Measurements from ENCODE around the gene UBE2O.

Gene UBE2O

DNA sequence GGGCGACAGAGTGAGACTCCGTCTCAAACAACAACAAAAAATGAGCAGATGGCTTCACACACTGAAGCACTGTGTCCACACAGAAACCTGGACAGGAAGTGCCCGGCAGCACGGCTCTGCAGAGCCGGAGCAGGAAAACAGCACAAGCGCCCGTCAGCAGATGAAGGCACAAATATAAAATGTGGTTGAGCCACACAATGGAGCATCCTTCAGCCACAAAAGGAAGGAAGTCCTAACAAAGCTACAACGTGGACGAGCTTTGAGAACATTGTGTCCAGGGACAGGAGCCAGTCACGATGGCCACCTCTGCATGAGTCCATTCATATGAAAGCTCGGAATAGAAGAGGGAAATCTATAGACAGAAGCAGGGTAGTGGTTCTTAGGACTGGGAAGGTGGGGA lies 32.6 kb upstream of the UBE2O start:
- no peak for DNase-seq (ENCODE audit: low spot score)

DNA sequence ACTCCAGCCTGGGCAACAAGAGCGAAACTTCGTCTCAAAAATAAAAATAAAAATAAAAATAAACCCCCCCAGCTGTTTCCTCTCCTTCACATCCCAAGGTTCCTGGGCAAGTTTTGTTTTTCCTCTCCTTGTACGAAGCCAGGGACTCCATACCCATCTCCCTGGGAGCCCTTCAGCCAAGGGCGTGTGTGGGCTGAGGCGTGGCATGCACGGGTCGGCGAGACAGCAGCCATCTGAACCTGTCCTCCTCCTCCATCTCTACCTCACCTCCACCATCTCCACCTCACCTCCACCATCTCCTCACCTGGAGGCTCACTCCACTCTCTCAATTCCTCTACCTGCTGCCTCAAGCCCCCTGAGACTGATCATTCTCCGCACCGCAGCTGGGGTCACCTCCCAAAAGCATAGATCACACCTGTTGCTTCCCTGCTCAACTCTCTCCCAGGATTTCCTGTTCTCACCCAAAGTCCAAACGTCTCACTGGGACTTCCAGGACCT lies 31.3 kb upstream of the UBE2O start:
- DNase-seq (ENCODE audit: low spot score): no peak

DNA sequence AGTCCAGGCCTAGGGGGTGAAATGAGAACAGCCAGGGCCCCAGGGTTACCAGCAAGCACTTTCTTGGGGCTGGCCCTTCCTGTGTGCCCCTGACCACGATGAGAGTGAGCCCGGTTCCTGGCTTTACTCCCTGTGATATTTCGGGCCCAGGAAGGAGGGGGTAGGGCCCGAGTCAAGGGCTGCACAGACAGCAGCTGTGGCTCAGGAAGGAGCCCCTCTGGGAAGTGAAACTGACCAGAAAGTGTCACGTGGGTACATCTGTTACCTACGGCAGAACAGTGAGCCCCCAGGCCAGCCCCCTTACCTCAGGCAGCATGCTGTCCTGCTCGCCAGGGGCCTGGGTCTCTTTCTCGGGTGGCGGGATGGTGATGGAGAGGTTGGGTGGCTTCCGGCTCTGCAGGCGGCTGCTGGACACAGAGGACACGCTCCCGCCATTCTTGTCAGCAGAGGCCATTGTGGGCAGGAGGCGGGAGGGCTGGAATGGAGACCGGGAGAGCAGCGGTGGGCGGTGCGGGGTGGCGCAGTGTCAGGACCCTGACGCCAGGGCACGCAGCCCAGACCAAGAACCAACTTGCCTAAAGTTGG lies 28.2 kb upstream of the UBE2O start:
- no peak for DNase-seq (ENCODE audit: low spot score)

DNA sequence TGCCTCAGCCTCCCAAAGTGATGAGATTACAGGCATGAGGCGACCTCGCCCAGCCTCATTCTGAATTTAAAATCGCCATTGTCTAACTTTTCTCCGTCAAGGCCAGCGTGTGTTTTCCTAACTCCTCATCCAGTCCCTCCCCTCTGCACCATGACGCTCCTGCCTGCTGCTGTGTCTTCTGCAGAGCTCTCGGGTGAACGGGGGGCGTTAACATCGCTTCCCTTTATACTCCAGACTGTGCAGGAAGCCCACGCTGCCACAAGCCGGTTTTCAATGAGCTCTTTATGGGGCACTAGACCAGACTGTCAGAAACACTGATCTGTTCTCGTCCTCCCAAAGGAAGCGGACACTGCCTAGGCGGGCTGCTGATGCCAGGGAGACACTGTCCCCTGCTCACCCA lies 27.7 kb upstream of the UBE2O start:
- no peak for DNase-seq (ENCODE audit: low spot score)

DNA sequence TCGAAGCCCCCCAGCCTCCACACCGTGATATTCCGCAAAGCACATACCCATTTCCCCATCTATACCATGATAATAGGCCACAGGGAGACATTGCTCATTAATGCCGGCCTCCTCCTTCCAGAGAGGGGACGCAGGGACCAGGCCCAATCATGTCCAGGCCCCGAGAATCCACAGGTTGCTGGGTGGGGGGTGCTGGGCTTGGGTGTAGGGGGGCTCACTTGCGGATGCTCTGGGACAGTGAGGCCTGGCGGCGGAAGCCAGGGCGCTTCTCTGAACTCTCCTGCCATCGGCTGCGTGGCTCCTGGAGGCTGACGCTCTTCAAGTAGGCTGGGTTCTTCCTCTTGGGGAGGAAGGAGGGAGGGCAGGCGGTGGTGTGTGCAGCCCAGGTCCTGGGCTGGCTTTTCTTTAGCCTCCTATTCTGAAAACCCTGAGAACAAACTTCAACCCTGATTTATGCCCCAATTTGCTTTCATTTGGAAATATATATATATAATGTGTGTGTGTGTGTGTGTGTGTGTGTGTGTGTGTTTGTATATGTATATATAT lies 26.6 kb upstream of the UBE2O start:
- DNase-seq (ENCODE audit: low spot score): no peak

DNA sequence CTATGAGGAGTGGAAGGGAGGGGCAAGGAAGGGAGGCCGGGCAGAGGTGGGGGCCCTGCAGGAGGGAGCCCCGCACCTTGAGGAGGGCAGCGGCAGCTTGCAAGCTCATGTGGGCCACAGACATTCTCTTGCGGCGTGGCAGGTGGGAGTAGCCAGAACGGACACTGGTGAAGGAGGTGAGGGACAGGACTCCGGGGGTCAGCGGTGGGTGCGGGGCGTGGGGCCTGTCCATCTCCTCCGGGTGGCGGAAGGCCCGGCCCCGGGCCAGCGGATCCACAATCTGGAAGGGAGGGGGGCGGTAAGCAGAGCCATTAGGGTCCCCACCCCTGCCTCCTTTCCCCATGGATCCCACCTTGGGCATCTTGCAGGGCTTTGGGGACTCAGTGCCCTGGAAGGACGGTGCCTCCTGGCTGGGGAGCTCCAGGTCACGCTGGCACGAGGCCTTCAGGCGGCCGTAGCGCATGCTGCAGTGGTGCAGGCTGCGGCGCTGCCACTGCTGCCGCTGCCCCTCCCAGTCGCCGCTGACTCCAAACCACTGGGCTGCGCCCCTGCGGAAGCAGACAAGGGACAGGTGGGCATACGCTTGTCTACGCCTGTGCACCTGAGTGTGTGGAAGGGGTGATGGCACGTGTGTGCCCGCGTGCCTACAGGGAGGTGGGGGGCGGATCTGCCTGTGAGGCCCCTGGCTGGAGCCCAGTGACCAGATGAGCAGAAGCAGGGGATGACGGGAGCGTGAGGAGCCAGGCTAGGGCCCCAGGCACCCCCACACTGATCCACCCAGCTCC lies 26.0 kb upstream of the UBE2O start:
- no peak for DNase-seq (ENCODE audit: low spot score)

DNA sequence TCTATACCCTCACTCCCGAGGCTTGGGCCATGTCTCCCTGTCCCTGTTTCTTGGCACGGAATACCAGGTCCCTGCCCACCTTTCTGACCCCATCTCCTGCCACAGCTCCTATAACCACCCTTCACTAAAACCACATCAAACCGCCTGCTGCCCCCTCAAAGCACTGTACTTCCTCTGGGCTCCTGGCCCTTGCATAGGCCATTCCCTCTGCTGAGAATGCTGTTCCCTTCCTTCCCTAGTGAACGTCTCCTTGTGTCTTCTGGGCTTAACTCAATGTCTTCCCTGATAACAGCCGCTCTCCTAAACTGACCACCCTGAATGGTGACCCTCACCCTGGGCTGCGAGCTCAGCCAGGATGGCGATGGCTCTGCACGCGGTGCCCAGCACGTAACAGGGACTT lies 25.1 kb upstream of the UBE2O start:
- no peak for DNase-seq (ENCODE audit: low spot score)

DNA sequence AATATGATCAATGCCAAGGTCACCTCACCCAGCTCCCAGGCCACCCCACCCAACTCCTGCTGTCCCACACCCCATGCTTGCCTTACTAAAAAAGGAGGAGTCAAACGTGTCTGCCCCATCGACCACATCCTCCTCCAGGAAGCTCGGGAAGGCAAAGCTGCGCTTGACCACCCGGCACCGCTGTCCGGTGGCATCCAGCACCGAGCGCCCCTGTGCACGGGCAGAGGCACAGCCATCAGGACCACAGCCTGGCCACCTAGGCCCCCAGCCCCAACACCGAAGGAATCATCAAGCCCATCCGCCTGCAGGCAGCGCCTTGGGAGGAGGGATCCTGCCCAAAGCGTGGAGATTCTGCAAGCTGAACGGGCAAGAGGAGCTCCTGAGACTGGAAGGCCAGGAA lies 24.6 kb upstream of the UBE2O start:
- no peak for DNase-seq (ENCODE audit: low spot score)

DNA sequence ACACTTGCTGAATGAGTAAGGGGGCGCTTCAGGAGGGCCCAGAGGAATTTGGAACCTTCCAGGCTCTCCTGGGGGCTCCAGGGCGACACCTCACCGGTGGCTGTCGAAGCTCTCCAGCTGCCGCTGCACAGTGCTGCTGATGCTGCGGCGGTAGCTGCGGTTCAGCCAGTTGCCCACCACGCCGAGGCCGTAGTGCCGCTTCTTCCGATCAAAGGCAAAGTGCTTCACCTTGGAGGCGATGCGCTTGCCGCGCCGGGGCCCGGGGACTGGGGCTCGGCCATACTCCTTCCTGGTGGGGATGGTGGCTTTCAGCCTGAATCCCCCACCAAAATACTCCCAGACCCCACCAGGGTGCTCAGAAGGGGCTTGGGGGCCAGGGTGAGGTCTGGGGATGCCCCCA lies 23.8 kb upstream of the UBE2O start:
- no peak for DNase-seq (ENCODE audit: low spot score)

DNA sequence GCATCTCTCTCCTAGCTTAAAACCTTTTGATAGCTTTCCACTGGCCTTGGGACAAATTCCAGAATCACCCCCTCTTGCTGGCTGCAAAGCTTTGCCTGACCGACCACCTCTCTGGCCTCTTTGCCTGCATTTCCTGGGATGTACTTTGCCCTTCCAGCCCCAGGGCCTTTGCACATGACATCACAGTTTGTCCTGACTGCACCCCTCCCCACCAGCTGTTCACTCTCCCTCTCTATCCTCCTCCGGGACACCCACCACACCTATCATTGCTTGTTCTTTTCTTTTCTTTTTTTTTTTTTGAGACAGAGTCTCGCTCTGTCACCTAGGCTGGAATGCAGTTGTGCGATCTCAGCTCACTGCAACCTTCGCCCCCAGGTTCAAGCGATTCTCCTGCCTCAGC lies 22.4 kb upstream of the UBE2O start:
- no peak for DNase-seq (ENCODE audit: low spot score)

DNA sequence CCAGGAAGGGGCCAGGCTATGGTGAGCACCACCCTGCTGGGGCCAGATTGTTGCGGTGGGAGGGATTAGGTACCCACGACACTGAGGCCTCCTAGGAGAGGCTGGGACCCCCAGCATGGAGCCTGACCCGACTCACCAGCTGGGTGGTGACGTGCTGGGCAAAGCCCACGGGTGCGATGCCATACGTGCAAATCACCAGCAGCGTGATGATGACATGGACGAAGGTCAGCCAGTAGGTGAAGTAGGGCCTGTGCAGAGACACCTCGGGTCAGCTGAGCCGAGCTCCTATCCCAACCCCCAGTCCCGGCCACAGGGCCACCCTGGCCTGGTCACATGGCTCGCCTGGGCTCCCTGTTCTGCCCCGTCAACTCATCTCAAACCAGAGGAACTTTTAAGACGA lies 21.9 kb upstream of the UBE2O start:
- no peak for DNase-seq (ENCODE audit: low spot score)

DNA sequence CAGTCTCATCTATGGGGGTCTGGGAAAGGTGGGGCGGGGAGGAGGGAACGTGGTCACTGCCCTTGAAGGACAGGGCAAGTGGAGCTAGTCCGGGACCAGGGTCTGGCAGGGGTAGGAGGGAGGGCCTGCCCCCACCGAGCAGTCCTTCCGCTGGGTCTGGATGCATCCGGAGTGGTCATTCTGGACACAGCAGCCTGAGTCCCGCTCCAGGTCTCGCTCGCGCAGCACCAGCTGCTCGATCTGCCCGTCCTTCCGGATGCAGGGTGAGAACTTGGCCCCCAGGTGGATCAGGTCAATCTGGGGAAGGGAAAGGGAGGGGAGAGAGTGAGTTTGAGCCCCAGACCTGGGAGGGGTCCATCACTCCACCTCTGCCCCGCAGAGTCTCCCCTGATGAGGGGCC lies 21.3 kb upstream of the UBE2O start:
- DNase-seq (ENCODE audit: low spot score): no peak

DNA sequence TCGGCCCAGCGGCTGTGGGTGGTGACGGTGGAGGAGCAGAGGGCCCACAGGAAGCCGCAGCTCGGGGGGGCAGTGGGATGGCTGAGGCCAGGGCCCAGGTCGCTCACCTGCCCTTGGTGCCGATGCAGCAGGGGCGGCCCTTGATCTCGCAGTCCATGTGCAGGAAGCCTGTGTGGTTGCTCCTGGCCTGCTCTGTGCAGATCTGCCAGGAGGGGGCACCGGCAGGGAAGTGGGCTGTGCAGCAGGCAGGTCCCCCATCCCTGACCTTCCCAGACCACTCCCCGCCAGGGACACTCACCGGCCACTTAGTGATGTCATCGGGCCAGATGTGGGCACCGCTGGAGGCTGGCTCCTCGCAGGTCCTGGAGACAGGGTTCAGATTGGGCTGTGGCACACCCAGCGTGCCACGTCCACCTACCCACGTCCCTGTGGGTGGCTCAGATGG lies 20.6 kb upstream of the UBE2O start:
- DNase-seq (ENCODE audit: low spot score): no peak

DNA sequence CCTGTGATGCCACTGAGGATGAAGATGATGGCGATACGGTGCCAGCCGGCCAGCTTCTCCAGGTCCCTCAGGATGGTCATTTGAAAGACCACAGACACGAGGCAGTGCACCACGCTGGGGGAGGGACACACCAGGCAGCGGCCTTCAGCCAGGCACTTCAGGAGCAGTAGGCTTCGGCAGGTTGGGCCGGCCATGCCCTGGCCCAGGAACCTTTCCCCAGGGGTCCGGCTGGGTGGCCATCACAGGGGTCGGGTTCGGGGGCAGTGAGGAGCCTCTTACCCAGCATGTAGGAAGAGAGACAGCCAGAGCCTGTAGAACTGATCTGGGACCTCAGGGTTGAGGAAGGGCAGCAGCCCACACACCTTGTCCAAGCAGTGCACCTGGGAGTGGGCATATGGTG lies 19.8 kb upstream of the UBE2O start:
- DNase-seq (ENCODE audit: low spot score): no peak

DNA sequence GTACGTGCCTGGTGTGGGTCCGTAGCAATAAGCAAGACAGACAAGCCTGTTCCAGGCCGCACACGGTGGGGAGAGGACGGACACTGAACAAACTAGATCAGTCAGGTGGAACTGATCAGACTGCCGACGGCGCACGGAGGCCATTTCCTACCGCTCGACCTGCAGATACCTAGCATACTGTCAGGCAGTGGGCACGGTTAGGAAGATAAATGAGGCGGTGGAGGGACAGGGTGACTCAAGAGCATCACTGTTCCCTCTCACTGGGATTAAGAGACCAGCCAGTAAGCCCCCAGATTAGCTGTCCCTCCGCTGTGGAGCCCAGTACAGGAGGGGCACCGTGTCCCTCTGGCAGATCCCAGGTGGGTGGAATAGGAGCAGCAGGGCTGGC lies 19.3 kb upstream of the UBE2O start:
- no peak for DNase-seq (ENCODE audit: low spot score)

DNA sequence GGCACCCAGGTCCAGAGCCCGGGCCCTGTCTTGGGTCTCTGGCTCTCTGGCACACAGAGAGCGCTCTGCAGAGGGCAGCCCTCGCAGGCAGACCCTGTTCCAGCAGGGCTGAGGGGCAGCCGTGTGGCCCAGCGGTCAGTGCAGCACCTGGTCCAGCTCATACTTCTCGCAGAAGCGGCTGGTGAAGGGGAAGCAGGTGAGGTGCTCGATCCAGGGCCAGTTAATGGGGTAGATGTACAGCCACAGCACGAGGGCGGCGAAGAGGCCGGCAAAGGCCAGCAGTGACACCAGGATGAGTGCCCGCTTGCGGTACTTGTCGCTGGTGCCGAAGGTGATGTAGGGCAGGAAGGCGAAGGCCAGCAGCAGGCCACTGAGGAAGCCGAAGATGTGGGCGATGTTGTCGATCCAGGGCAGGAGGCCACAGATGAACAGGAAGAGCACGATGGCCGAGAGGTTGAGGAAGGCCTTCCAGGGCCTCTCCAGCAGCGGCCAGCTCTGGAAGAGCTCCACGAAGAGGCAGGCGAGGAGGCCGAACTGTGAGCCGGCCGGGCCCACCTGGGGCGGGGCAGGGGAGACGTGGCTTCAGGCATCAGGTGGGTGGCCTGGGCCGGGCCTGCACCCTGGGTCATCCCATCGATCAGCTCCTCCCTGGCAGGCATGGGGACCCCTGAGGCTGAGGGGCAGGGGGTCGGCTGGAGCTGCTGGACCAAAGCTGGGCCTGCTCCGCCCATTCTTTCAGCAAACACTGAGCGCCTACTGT lies 18.7 kb upstream of the UBE2O start:
- DNase-seq (ENCODE audit: low spot score): no peak

DNA sequence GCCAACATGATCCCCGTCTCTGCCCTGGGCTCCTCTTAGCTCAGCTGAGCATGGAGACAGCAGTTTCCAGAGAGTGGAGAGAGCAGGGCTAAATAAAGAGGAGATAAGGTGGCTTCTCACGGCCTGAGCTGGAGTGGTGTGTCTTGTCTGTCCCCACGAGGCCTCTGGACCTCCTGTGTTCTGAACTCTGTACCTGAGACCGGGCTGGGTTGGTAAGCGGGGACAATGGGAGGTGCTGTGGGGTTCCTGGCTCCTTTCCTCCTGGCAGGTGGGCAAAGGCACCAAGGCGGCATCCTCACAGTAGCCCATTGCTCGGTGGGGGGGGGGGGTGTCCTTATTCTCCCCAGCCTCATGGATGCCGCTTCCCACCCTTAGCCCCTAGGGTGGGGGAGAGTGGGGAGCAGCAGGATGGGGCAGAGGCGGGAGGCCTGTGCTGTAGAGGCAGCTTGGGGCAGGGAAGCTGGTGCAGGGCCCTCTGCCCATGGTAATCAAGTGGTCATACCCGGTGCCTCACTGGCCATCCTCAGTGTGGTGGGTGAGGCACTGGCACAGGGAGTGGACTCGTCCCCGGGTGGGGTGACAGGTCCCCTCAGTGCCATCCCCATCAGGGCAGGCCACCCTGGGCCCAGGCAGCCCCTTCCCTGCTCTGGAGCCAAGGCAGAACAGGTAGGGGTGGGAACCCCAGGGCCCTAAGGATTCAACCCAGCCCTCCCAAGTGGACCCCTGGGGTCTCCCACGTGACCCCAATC lies 17.2 kb upstream of the UBE2O start:
- no peak for DNase-seq (ENCODE audit: low spot score)

DNA sequence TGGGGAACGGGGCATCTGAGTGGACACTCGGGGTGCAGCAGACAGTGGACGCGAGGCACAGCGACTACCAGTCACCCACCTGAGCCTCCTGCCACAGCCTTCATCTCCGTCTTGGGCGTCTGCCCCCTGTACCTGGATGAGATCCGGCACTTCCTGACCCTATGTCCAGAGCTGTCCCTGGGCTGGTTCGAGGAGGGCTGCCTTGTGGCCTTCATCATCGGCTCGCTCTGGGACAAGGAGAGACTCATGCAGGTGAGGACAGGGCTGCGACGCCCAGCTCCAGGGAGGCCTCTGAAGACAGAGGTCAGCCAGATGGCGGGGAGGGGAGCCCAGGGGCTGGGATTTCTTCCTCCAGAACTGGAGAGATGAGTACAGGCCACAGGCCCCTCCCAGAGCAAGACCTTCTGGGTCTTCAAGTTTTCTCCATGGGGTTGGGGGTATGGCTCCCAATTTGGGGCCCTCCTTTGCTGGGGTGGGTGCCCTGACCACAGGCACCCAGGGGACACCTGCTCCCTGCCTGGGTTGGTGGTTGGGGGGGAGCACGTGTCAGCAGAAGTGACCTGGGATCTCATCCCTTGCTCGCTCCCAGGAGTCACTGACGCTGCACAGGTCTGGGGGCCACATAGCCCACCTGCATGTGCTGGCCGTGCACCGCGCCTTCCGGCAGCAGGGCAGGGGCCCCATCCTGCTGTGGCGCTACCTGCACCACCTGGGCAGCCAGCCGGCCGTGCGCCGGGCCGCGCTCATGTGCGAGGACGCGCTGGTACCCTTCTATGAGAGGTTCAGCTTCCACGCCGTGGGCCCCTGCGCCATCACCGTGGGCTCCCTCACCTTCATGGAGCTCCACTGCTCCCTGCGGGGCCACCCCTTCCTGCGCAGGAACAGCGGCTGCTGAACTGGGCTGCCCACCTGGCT lies 16.4 kb upstream of the UBE2O start:
- no peak for DNase-seq (ENCODE audit: low spot score)

DNA sequence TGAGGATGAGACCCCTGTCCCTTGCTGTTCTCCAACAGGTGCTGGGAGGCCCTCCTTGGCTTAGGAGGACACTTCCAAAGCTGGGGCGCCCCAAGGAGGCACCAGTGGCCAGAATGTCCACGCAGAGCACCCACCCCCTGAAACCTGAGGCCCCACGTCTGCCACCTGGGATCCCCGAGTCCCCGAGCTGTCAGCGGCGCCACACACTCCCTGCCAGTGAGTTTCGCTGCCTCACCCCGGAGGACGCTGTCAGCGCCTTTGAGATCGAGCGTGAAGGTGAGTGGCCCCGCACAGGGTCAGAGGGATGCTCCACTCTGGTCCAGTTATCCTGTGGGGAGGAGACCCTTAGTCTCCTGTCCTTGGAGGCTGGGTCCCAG lies 15.7 kb upstream of the UBE2O start:
- no peak for DNase-seq (ENCODE audit: low spot score)

DNA sequence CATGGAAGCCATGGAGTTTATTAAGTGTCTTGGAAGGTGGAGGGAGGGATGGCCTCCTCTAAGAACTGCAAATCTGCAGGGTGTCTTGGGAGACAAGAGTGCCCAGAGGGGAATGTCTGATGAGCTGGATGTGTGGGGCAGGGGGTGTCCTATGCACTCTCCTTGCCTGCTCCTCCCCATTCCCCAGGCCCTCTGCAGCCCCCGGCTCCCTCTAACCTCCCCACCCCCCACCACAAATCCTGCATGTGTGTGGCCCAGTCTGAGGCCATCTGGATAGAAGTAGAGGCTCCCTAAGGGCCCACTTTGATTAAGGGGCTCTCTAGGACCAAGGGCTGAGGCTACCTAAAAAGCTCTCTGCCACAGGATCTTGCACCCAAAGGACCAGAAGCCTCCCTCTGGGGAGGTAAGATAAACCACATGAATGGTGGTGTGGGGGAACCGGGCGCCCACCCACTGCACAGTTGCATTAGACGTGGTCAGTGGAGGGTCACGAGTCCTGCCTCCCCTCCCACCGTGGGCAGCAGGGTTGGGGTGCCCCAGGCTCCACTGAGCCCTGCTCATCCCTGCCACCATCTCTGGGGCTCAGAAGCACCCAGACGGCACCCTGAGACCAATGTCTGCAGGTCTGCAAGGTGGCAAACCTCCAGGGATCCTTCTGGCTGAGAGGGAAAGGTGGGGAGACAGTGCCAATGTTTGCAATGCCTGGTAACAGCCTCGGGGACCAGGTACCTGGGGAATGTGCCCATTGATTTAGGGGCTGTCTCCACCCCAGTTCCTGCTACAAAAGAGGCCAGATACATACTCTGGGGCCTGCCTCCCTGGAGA lies 15.1 kb upstream of the UBE2O start:
- DNase-seq (ENCODE audit: low spot score): no peak
